Testis (tissue), 3 donors: Measurements from ENCODE around the gene UGT1A10. TPM values are rescaled to one million over a fixed set of nuclear protein-coding genes. Genes with fewer than 3 reads are reported as not detected.

ENCODE experiments used
- DNase-seq: peaks from one replicate; pipeline ENCODE4 v3.0.0-alpha.2; 2019
- H3K27ac ChIP-seq, 2 donors: fragments of 200-600 bp; sonication (generic); one replicate each; pipeline ENCODE4 v1.5.1; 2019
- H3K27me3 ChIP-seq: fragments of 200-600 bp; sonication (generic); one replicate; pipeline ENCODE4 v1.5.1; 2019
- H3K36me3 ChIP-seq: fragments of 200-600 bp; sonication (generic); one replicate; pipeline ENCODE4 v1.5.1; 2017; ENCODE audit warnings: low read depth; ENCODE audit errors: missing control alignments
- H3K4me1 ChIP-seq: fragments of 200-600 bp; sonication (generic); one replicate; pipeline ENCODE4 v1.5.1; 2019
- H3K4me3 ChIP-seq, 2 donors: fragments of 200-600 bp; sonication (generic); one replicate each; pipeline ENCODE4 v1.5.1; 2017 to 2019
- H3K9me3 ChIP-seq: fragments of 200-600 bp; sonication (generic); one replicate; pipeline ENCODE4 v1.5.1; 2017
- POLR2A ChIP-seq: fragments of 450-650 bp; IDR thresholded peaks from one replicate; pipeline ENCODE4 v1.6.1; 2017; ENCODE audit warnings: antibody characterized with exemption, mild to moderate bottlenecking, moderate library complexity
- WGBS, 2 donors: methylation state at CpG; one replicate each; pipeline ENCODE4 v1.1.5; 2018; 5-methylcytosine and 5-hydroxymethylcytosine counted together
- intact Hi-C: fragments of 100-400 bp; cut with DNase I; formaldehyde crosslinking; loops from one replicate; pipeline ENCODE4 v1.15.1; 2023; ENCODE audit warnings: low total_unique reads
- polyA plus RNA-seq: library from polyadenylated mRNA; stranded (reverse); fragments of 350-450 nt; fragmentation: Illumina TruSeq; extraction: RNeasy Lipid Tissue Mini Kit (QIAGEN cat#74804); gene quantifications from one replicate; pipeline ENCODE4 v1.2.3, GENCODE V29; 2014; ENCODE audit warnings: low read depth, low replicate concordance; ENCODE audit not compliant: insufficient read depth
- total RNA-seq, 2 donors: library from RNA; depleted of rRNA; stranded (reverse); fragments of >200 nt; gene quantifications; one replicate each; pipeline ENCODE4 v1.2.3, GENCODE V29; 2016
- TF ChIP-seq, protein P1 (sequence below), 3 experiments: fragments of 450-650 bp in 2 of 3; fragments of 200-600 bp in 1 of 3; sonication (generic) in 1 of 3; IDR thresholded peaks; one replicate each; pipeline ENCODE4 v1.5.1; 2016 to 2019; ENCODE audit warnings: antibody characterized with exemption in 3 of 3, mild to moderate bottlenecking in 2 of 3, moderate library complexity in 1 of 3

The UGT1A10 gene
- total and polyA plus RNA-seq, 3 donors from 2014 or later: 0.29 to 0.68 (median 0.31) TPM

DNA sequence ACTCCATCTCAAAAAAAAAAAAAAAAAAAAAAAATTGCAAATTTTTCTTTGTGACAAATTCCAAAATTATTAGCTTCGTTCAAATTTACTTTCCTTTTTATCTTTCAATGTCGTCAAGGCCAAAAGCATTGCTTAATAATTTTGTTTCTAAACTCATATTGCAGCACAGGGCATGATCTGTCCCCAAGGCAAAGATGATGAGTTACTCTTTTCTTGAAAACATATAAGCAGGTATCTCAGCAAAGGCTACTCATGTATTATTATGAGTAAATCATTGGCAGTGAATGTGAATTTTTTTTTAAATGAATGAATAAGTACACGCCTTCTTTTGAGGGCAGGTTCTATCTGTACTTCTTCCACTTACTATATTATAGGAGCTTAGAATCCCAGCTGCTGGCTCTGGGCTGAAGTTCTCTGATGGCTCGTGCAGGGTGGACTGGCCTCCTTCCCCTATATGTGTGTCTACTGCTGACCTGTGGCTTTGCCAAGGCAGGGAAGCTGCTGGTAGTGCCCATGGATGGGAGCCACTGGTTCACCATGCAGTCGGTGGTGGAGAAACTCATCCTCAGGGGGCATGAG lies 45.4 kb downstream of the UGT1A10 start, which contains the start of gene UGT1A7:
Gene UGT1A7, plus strand, starts transcription at position 381 of the 579 bp plus-strand sequence. Its CDS starts 37 bp downstream, at position 418.
- Histone ChIP-seq H3K27me3 (no peaks in the 10 kb centered on the region), H3K4me1 (no peaks in the 10 kb centered on the region), H3K9me3 (no peaks in the 10 kb centered on the region), H3K36me3 (no peaks in the 10 kb centered on the region), H3K4me3 (no peak within 1 kb of the TSS), H3K27ac (no peak within 1 kb of the TSS)
- WGBS, 2 donors: 68 to 80% methylated on average over 5 of the region's 5 CpGs
- intact Hi-C loops: no loop called here
- TF ChIP-seq, protein P1, sequence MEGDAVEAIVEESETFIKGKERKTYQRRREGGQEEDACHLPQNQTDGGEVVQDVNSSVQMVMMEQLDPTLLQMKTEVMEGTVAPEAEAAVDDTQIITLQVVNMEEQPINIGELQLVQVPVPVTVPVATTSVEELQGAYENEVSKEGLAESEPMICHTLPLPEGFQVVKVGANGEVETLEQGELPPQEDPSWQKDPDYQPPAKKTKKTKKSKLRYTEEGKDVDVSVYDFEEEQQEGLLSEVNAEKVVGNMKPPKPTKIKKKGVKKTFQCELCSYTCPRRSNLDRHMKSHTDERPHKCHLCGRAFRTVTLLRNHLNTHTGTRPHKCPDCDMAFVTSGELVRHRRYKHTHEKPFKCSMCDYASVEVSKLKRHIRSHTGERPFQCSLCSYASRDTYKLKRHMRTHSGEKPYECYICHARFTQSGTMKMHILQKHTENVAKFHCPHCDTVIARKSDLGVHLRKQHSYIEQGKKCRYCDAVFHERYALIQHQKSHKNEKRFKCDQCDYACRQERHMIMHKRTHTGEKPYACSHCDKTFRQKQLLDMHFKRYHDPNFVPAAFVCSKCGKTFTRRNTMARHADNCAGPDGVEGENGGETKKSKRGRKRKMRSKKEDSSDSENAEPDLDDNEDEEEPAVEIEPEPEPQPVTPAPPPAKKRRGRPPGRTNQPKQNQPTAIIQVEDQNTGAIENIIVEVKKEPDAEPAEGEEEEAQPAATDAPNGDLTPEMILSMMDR (IDR thresholded peaks at IDR 0.05): no peak
- TF ChIP-seq POLR2A: no peak
- DNase-seq: no peak

DNA sequence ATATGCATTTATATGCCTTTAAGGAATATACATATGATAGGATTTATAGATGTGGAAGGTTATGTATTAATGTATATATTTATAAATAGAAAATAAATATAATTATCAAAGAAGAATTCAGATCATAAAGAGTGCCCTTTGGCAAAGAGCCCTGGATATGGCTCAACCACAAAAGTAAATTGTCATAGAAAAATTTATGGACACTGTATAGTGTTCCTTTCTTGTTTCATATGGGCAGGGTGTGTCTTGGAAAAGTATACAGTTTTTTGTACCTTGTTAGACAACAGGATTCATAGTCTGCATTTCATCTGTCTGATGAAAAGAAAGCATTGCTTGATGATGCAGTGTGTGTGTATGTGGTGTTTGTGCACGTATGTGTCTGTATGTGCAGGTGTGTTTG lies 48.4 kb downstream of the UGT1A10 start:
- no peak for DNase-seq
- TF ChIP-seq POLR2A: no peak
- TF ChIP-seq, protein P1 (IDR thresholded peaks at IDR 0.05): no peak
- Histone ChIP-seq H3K4me3 (no peak overlapping the region), H3K4me1 (no peaks in the 10 kb centered on the region), H3K9me3 (no peaks in the 10 kb centered on the region), H3K27ac (no peak overlapping the region), H3K36me3 (no peaks in the 10 kb centered on the region), H3K27me3 (no peaks in the 10 kb centered on the region)
- intact Hi-C loops: no loop called here
- 80 to 92% methylated on average over 1 of the region's 1 CpG for WGBS, 2 donors

DNA sequence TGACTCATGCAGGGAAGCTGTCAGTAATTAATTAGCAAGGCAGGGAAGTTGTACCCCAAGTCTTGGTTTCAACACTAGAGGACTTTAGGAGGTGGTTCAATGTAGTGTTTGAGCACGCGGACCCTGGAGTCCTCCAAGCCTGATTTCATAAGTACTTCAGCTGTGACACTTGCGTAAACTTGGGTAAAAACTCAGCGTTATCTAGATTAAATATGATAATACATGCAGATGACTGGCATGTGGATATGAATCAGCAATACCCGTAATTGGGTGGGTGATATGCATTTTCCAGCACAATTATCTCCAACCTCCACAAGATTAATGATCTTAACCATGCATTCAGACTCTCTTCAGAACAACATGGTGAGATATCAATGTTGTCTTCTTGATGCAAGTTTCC lies 50.7 kb downstream of the UGT1A10 start:
- Histone ChIP-seq H3K27ac (no peak overlapping the region), H3K4me1 (no peaks in the 10 kb centered on the region), H3K36me3 (no peaks in the 10 kb centered on the region), H3K9me3 (no peaks in the 10 kb centered on the region), H3K4me3 (no peak overlapping the region), H3K27me3 (no peaks in the 10 kb centered on the region)
- no peak for DNase-seq
- intact Hi-C loops: no loop called here
- TF ChIP-seq, protein P1 (IDR thresholded peaks at IDR 0.05): no peak
- TF ChIP-seq POLR2A: no peak
- WGBS, 2 donors: 81 to 82% methylated on average over 5 of the region's 5 CpGs

DNA sequence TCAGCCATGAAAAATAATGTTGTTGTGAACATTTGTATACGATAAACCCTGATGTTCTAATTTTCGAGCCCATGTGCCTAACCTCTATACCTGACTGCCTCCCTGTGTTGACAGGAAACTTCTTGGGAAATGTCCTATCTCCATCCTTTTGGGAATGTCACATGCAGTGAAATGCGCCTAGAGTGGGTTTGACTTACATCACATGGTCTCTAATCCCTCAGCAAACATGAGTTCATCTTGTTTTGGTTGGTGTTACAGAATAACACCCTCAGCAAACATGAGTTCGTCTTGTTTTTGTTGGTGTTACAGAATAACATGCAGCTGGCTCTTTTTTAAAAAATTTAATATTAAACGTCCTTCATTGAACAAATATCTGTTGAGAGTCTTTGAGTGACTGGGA lies 52.1 kb downstream of the UGT1A10 start:
- DNase-seq: no peak
- Histone ChIP-seq H3K4me1 (no peaks in the 10 kb centered on the region), H3K27me3 (no peaks in the 10 kb centered on the region), H3K4me3 (no peak overlapping the region), H3K36me3 (no peaks in the 10 kb centered on the region), H3K27ac (no peak overlapping the region), H3K9me3 (no peaks in the 10 kb centered on the region)
- intact Hi-C loops: no loop called here
- 89 to 92% methylated on average over 5 of the region's 5 CpGs for WGBS, 2 donors
- TF ChIP-seq, protein P1 (IDR thresholded peaks at IDR 0.05): no peak
- no peak for TF ChIP-seq POLR2A

DNA sequence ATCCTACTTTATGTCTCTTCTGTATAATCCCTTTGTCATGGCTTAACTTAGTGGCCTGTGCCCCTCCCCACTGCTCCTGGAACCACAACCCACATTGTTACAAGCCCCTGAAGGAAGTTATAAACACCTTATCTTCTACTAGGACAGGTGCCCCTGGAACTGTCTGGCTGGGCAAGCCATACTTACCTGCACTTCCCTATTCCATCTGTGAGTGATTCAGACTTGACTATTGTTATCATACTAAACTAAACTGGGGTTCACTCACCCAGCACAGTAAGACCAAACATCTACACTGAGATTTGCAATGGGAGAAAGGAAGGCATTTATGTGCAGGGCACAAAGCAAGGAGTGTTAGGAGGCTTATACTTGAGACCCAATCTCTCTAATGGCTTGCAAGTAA lies 52.8 kb downstream of the UGT1A10 start:
- H3K27ac ChIP-seq: no peak overlapping the region
- DNase-seq: no peak
- H3K36me3 ChIP-seq: no peaks in the 10 kb centered on the region
- no peaks in the 10 kb centered on the region for H3K9me3 ChIP-seq
- no peaks in the 10 kb centered on the region for H3K4me1 ChIP-seq
- H3K4me3 ChIP-seq: no peak overlapping the region
- intact Hi-C loops: no loop called here
- TF ChIP-seq POLR2A: no peak
- TF ChIP-seq, protein P1 (IDR thresholded peaks at IDR 0.05): no peak
- no peaks in the 10 kb centered on the region for H3K27me3 ChIP-seq
